Stomach smooth muscle (tissue), 2 donors: ENCODE results near the gene PARP9.

Experiments used
- H3K27ac ChIP-seq: one replicate; pipeline ENCODE4 v1.7.0; 2013; ENCODE audit warnings: mild to moderate bottlenecking, low read length, inconsistent platforms
- H3K27me3 ChIP-seq, 2 donors: one replicate each; pipeline ENCODE4 v1.7.0; 2013; ENCODE audit warnings: low read length in 2 of 2; ENCODE audit not compliant: insufficient read depth in 2 of 2, control insufficient read depth in 1 of 2
- H3K36me3 ChIP-seq, 2 donors: one replicate each; pipeline ENCODE4 v1.7.0; 2013; ENCODE audit warnings: low read length in 2 of 2; ENCODE audit not compliant: control insufficient read depth in 2 of 2, insufficient read depth in 2 of 2
- H3K4me1 ChIP-seq: one replicate; pipeline ENCODE4 v1.7.0; 2013; ENCODE audit warnings: low read length; ENCODE audit not compliant: control insufficient read depth, insufficient read depth
- H3K4me3 ChIP-seq, 2 donors: one replicate each; pipeline ENCODE4 v1.7.0; 2013; ENCODE audit warnings: low read length in 2 of 2
- H3K9ac ChIP-seq, 2 donors: one replicate each; pipeline ENCODE4 v1.7.0; 2013; ENCODE audit warnings: low read length in 2 of 2, mild to moderate bottlenecking in 1 of 2
- H3K9me3 ChIP-seq, 2 donors: one replicate each; pipeline ENCODE4 v1.7.0; 2013; ENCODE audit warnings: low read length in 2 of 2; ENCODE audit not compliant: control insufficient read depth in 2 of 2
- donor health status: healthy.
- donor health status: Pancreatic carcinoma.

The PARP9 gene

DNA sequence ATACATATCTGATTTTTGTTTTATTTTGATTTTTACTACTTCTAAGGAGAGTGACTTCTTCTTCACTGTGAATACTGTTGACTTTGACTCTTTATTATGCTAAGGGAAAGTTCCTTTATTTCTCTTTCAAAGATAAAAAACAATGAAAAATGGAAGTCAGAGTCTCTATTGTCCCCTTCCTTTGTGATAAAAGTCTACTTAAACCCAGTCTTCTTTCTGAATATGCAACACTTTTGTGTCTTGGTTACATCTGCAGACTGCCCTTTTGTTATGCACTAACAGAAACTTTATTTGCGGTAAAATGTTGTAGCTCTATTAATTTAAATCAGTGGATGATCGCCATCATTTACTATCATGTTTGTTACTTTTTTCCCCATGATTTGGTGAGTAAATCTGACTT is 26.5 kb upstream of the PARP9 start:
- H3K27ac ChIP-seq, result no peak overlapping the region
- H3K36me3 ChIP-seq, result no peaks in the 10 kb centered on the region
- no peak overlapping the region for H3K9ac ChIP-seq
- H3K4me1 ChIP-seq, result no peaks in the 10 kb centered on the region
- no peak overlapping the region for H3K4me3 ChIP-seq
- no peaks in the 10 kb centered on the region for H3K27me3 ChIP-seq
- H3K9me3 ChIP-seq, result no peaks in the 10 kb centered on the region

DNA sequence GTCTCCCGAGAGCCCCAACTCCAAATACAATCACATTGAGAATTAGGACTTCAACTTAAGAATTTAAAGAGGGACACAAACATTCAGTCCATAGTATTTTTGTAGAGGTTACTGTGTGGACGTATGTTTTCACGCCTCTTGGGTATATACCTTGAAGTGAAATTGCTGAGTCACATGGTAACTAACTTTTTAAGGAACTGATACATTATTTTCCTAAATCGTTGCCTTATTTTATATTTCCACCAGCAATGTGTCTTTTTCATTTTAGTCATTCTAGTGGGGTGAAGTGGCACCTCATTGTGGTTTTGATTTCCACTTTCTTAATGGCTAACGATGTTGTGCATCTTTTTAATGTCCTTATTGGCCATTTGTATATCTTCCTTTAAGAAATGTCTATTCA is 25.2 kb upstream of the PARP9 start:
- H3K9me3 ChIP-seq, result no peaks in the 10 kb centered on the region
- H3K9ac ChIP-seq, result no peak overlapping the region
- no peaks in the 10 kb centered on the region for H3K4me1 ChIP-seq
- H3K4me3 ChIP-seq, result no peak overlapping the region
- H3K36me3 ChIP-seq, result no peaks in the 10 kb centered on the region
- no peaks in the 10 kb centered on the region for H3K27me3 ChIP-seq
- H3K27ac ChIP-seq, result no peak overlapping the region

- Histone ChIP-seq H3K36me3 (no peaks in the 10 kb centered on the region), H3K27me3 (no peaks in the 10 kb centered on the region), H3K9me3 (peaks cover 0 to 3% of the 10 kb centered on the region in 2 donors), H3K27ac (no peak overlapping the region), H3K4me1 (no peaks in the 10 kb centered on the region), H3K9ac (no peak overlapping the region), H3K4me3 (no peak overlapping the region)
These were observed 23.5 kb upstream of the PARP9 start for GRCh38 chr3:122587572-122587971.

- no peaks in the 10 kb centered on the region for H3K36me3 ChIP-seq
- H3K27ac ChIP-seq, result no peak overlapping the region
- H3K4me1 ChIP-seq, result no peaks in the 10 kb centered on the region
- no peak overlapping the region for H3K9ac ChIP-seq
- no peaks in the 10 kb centered on the region for H3K27me3 ChIP-seq
- H3K9me3 ChIP-seq, result peaks cover 3 to 6% of the 10 kb centered on the region in 2 donors
- H3K4me3 ChIP-seq, result no peak overlapping the region
These were observed 22.8 kb upstream of the PARP9 start for GRCh38 chr3:122586773-122587485.

GRCh38 chr3:122586098-122586497 is 22.0 kb upstream of the PARP9 start:
- Histone ChIP-seq H3K9me3 (peaks cover 3 to 7% of the 10 kb centered on the region in 2 donors), H3K4me1 (no peaks in the 10 kb centered on the region), H3K9ac (no peak overlapping the region)

DNA sequence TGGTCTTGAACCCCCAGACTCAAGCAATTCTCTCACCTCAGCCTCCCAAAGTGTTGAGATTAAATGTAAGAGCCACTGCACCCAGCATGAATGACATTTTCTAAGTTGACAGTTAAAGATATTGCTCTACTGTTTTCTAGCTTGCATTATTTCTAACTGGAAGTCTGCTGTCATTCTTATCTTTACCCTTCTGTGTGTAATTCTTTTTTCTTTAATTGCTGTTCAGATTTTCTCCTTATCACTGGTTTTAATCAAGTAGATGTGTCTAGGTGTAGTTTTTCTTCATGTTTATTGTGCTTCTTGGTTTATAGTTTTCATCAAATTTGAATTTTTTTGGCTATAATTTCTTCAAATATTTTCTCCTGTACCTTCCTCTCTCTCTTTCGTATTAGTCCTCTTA is 18.3 kb upstream of the PARP9 start:
- Histone ChIP-seq H3K4me1 (no peaks in the 10 kb centered on the region), H3K9me3 (peaks cover 3 to 7% of the 10 kb centered on the region in 2 donors), H3K27ac (no peak overlapping the region), H3K9ac (no peak overlapping the region), H3K4me3 (no peak overlapping the region), H3K27me3 (peaks cover 0 to 3% of the 10 kb centered on the region in 2 donors), H3K36me3 (no peaks in the 10 kb centered on the region)

More at GRCh38 chr3:122586098-122586497, 22.0 kb upstream of the PARP9 start:
- H3K27ac ChIP-seq, result no peak overlapping the region
- H3K27me3 ChIP-seq, result no peaks in the 10 kb centered on the region
- H3K36me3 ChIP-seq, result no peaks in the 10 kb centered on the region
- H3K4me3 ChIP-seq, result no peak overlapping the region

GRCh38 chr3:122581622-122582021 is 17.5 kb upstream of the PARP9 start:
- no peaks in the 10 kb centered on the region for H3K36me3 ChIP-seq
- H3K27me3 ChIP-seq, result peaks cover 0 to 3% of the 10 kb centered on the region in 2 donors
- peaks cover 3 to 7% of the 10 kb centered on the region in 2 donors for H3K9me3 ChIP-seq
- no peak overlapping the region for H3K9ac ChIP-seq
- H3K27ac ChIP-seq, result no peak overlapping the region
- no peaks in the 10 kb centered on the region for H3K4me1 ChIP-seq
- H3K4me3 ChIP-seq, result no peak overlapping the region

- no peak overlapping the region for H3K4me3 ChIP-seq
- H3K27ac ChIP-seq, result no peak overlapping the region
- no peak overlapping the region for H3K9ac ChIP-seq
These were observed 16.4 kb upstream of the PARP9 start for GRCh38 chr3:122580470-122580869.

DNA sequence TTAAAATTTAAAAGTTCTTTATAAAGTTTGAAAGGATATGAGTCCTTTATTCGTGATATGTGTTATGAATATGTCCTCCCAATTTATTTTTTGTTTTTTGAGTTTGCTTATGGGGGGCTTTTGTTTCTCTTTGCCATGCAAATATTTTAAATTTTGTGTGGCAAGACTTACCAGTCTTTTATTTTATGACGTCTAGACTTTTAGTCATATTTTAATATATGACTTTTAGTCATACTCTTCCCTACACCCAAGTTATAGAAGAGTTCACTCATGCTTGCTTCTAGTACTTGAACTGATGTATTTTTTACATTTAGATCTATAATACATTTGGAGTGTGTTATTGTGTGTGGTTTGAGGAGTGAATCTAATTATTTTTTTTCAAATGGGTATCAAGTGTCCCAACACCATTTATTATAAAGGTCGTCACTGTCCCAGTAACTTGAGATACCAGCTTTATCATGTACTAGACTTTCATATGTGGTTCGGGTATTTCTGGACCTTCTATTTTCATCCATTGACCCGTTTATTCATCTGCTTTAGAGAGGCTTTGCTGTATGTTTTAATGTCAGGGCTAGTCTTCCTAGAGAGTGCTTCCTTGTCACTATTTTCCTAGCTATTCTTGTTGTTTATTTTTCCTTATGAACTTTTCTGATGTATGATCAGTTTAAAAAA is 14.1 kb upstream of the PARP9 start:
- H3K4me3 ChIP-seq, result peak overlapping the region; percentile 67 to 71
- no peak overlapping the region for H3K27ac ChIP-seq
- peaks cover 0 to 3% of the 10 kb centered on the region in 2 donors for H3K27me3 ChIP-seq
- H3K9ac ChIP-seq, result peak overlapping the region in 1 of 2 donors; percentile 51
- H3K4me1 ChIP-seq, result no peaks in the 10 kb centered on the region
- H3K9me3 ChIP-seq, result peaks cover 0 to 7% of the 10 kb centered on the region in 2 donors
- H3K36me3 ChIP-seq, result peaks cover 3% of the 10 kb centered on the region in 2 donors

More at GRCh38 chr3:122580470-122580869, 16.4 kb upstream of the PARP9 start:
- Histone ChIP-seq H3K36me3 (no peaks in the 10 kb centered on the region), H3K9me3 (peaks cover 3 to 7% of the 10 kb centered on the region in 2 donors), H3K4me1 (no peaks in the 10 kb centered on the region), H3K27me3 (peaks cover 0 to 3% of the 10 kb centered on the region in 2 donors)

DNA sequence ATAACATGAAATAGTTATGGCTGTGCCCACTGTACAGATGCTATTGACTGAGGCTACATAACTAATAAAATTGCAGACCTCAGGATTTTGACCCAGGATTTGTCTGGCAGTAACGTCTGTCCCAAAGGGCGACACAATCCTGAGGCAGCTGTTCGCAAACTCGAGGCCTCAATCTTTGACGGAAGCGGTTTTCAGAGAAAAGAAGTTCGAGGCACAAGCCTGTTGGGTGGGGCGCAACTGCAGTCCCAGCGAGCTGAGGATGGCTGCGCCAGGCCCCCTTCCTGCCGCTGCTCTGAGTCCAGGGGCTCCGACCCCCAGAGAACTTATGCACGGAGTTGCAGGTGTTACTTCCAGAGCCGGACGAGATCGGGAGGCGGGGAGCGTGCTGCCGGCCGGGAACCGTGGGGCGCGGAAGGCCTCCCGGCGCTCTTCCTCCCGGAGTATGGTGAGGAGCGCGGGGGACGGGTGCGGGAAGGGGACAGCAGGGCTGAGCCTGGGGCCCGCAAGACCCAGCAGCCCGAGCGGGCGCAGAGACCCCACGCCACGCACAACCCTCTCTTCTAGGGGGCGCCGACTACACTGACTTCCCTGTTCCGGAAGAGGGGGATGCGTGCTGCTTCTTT is 13.4 kb upstream of the PARP9 start, which contains the start of gene PARP15:
Gene PARP15 (plus strand): TSS at position 242 of the 623 bp plus-strand sequence. CDS start 18 bp downstream, at position 260.
- Histone ChIP-seq H3K4me1 (no peaks in the 10 kb centered on the region), H3K36me3 (peaks cover 6 to 8% of the 10 kb centered on the region in 2 donors), H3K4me3 (peak within 1 kb of the TSS; percentile 67 to 71), H3K27ac (no peak within 1 kb of the TSS), H3K27me3 (peaks cover 0 to 3% of the 10 kb centered on the region in 2 donors), H3K9ac (peak within 1 kb of the TSS; percentile 43 to 51), H3K9me3 (peaks cover 0 to 6% of the 10 kb centered on the region in 2 donors)
